ENCODE data around the gene ZNF668. TPM values are rescaled to one million over a fixed set of nuclear protein-coding genes. Genes with fewer than 3 reads are reported as not detected.

ZNF668 gene
- total and polyA plus RNA-seq, 2 of the 4 experiments (the other 2 are of a cell fraction): 4.5 to 11.6 TPM

DNA sequence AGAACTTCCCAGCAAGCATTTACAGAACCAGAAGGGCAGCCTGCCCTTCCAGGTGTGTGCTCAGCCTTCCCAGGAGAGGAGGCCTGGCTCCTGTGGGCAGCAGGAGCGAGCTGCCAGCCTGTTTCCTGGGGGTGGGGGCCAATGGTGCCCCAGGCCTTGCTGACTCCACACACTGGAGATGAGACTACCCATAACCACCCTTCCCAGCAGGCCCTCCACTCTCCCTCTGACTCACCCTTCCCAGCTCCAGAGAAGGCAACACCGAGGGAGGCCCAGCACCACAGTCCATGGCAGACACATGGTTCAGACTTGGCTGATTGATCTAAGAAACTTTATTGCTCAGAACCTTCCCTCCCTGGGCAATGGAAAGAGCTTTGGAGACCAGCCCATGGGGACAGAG is 16.5 kb upstream of the ZNF668 start:
- Histone ChIP-seq H4K5ac (ENCODE audit: low read depth, low read length) (no peak overlapping the region), H3K27ac (ENCODE audit: insufficient read depth, low read length) (no peak overlapping the region), H3K79me1 (ENCODE audit: low read depth in 1 of 2, low read length in 2 of 2) (peaks cover 34 to 62% of the 10 kb centered on the region in 2 experiments), H3K9me3 (ENCODE audit: control insufficient read depth, insufficient read depth, low read length) (no peaks in the 10 kb centered on the region), H2AFZ (replicated peaks; ENCODE audit: low read length, poor library complexity) (peak overlapping the region; percentile 13), H3K4me2 (ENCODE audit: low read depth, low read length) (no peak overlapping the region), H2BK15ac (ENCODE audit: low read depth, low read length) (no peak overlapping the region), H2BK120ac (ENCODE audit: low read depth, low read length) (no peak overlapping the region), H4K91ac (ENCODE audit: insufficient read depth, low read depth, low read length) (no peak overlapping the region), H2AK9ac (replicated peaks; ENCODE audit: low read depth, low read length, poor library complexity) (peak overlapping the region; percentile 1), H3K18ac (ENCODE audit: low read depth, low read length) (no peak overlapping the region), H3K4ac (ENCODE audit: low read depth, low read length) (no peak overlapping the region), H4K8ac (ENCODE audit: low read depth in 2 of 2, low read length in 2 of 2) (peak overlapping the region in 1 of 2 experiments; percentile 11; a peak in 1 of 4 replicates), H3K27me3 (ENCODE audit: control insufficient read depth, insufficient read depth, low read length) (no peaks in the 10 kb centered on the region), H3K14ac (replicated peaks; ENCODE audit: low read depth, low read length) (no peak overlapping the region), H3K9me1 (ENCODE audit: insufficient read depth, low read length) (peaks cover 13% of the 10 kb centered on the region), H3K9ac (ENCODE audit: low read depth, low read length) (no peak overlapping the region), H3K4me1 (ENCODE audit: control insufficient read depth, insufficient read depth, low read length) (peaks cover 3% of the 10 kb centered on the region), H3K4me3 (ENCODE audit: insufficient read depth, low read depth, low read length) (no peak overlapping the region), H3K56ac (ENCODE audit: extremely low read depth, insufficient read depth, low read length) (no peak overlapping the region), H2AK5ac (ENCODE audit: low read depth, low read length) (no peak overlapping the region), H3K23ac (ENCODE audit: low read depth, low read length) (no peak overlapping the region), H3K36me3 (ENCODE audit: control insufficient read depth, insufficient read depth, low read length) (peaks cover 31% of the 10 kb centered on the region), H2BK20ac (ENCODE audit: low read depth, low read length) (no peak overlapping the region), H2BK5ac (ENCODE audit: low read depth, low read length, poor library complexity, severe bottlenecking) (no peak overlapping the region), H4K20me1 (ENCODE audit: insufficient read depth, low read length) (peaks cover 17% of the 10 kb centered on the region)
- dilution Hi-C loops (cut with HindIII; ENCODE audit: low sequenced_read_pairs, unreplicated experiment) (no loop called here), in situ Hi-C loops (cut with MboI; ENCODE audit: low sequenced_read_pairs) (no loop called here), intact Hi-C loops (cut with micrococcal nuclease) (loop anchor here (5.0 kb wide), 1 partner anchor 58 kb away; the partner anchor contains the start of gene STX4)
- ATAC-seq (ENCODE audit: low read depth) (no peak; the same call in 1 of the 2 replicates), DNase-seq (peak; percentile 65)
- TF ChIP-seq MXI1 (IDR thresholded peaks at IDR 0.05; ENCODE audit: borderline replicate concordance, low read depth, low read length): peak; percentile 47; the same call in 1 of the 2 replicates
- no peak for TF ChIP-seq CHD1 (IDR thresholded peaks at IDR 0.05; ENCODE audit: low read depth, low read length)
- no TSS peak for BruUV-seq (replicated peaks)
- 100% methylated on average over 1 of the region's 2 CpGs; no CpG with 5 or more reads in 1 of the 2 experiments for WGBS, 2 experiments (ENCODE audit: extremely low coverage in 2 of 2, insufficient read length in 1 of 2)
- CTCF ChIA-PET: no interaction called here
- POLR2A ChIA-PET (ENCODE audit: unreplicated experiment): no interaction called here

Measured in IMR-90 (cell line).